Urinary bladder (tissue), 4 donors: ENCODE measurements around the gene DENND4B. TPM values are rescaled to one million over a fixed set of nuclear protein-coding genes. Genes with fewer than 3 reads are reported as not detected.

ENCODE experiments used
- DNase-seq: peaks from one replicate; pipeline ENCODE4 v3.0.0-alpha.2; 2015; ENCODE audit errors: extremely low spot score
- H3K27ac ChIP-seq: one replicate; pipeline ENCODE4 v1.5.1; 2013; ENCODE audit warnings: low read depth, mild to moderate bottlenecking, moderate library complexity
- H3K36me3 ChIP-seq: one replicate; pipeline ENCODE4 v1.6.1; 2013; ENCODE audit warnings: mild to moderate bottlenecking, moderate library complexity; ENCODE audit not compliant: insufficient read depth
- H3K4me1 ChIP-seq: one replicate; pipeline ENCODE4 v1.6.1; 2013; ENCODE audit warnings: mild to moderate bottlenecking, moderate library complexity; ENCODE audit not compliant: insufficient read depth
- H3K4me3 ChIP-seq: one replicate; pipeline ENCODE4 v1.5.1; 2013; ENCODE audit warnings: low read depth, low read length
- WGBS: extraction: QIAGEN DNeasy Blood & Tissue Kit; methylation state at CpG from one replicate; pipeline ENCODE4 v1.1.7; 2013; 5-methylcytosine and 5-hydroxymethylcytosine counted together
- polyA plus RNA-seq: library from polyadenylated mRNA; stranded (reverse); fragments of 200-250 nt; gene quantifications from one replicate; pipeline ENCODE4 v1.2.3, GENCODE V29; 2013
- total RNA-seq: library from RNA; depleted of rRNA; stranded (reverse); fragments of >200 nt; gene quantifications from one replicate; pipeline ENCODE4 v1.2.3, GENCODE V29; 2014
- donor health status: healthy with polysubstance abuse.
- donor health status: healthy.

DENND4B gene
- total and polyA plus RNA-seq, 2 donors: 18.3 to 25.1 TPM

- Histone ChIP-seq H3K4me1 (no peaks in the 10 kb centered on the region), H3K36me3 (peaks cover 5% of the 10 kb centered on the region), H3K27ac (peak overlapping the region; percentile 93), H3K4me3 (peak overlapping the region; percentile 94)
- DNase-seq: no peak
- under 1% methylated on average over 95 of the region's 95 CpGs for WGBS
These were observed 510 bp downstream of the DENND4B start for GRCh38 chr1:153945795-153946621.

GRCh38 chr1:153945131-153945794 lies 1.3 kb downstream of the DENND4B start:
- 29% methylated on average over 12 of the region's 12 CpGs for WGBS
- peaks cover 5% of the 10 kb centered on the region for H3K36me3 ChIP-seq
- no peak for DNase-seq

GRCh38 chr1:153944827-153945117 lies 1.7 kb downstream of the DENND4B start:
- peak overlapping the region; percentile 94 for H3K4me3 ChIP-seq
- 67% methylated on average over 3 of the region's 3 CpGs for WGBS
- no peak for DNase-seq
- peak overlapping the region; percentile 59 for H3K27ac ChIP-seq
- H3K36me3 ChIP-seq: peaks cover 5% of the 10 kb centered on the region
- no peaks in the 10 kb centered on the region for H3K4me1 ChIP-seq

More at GRCh38 chr1:153945131-153945794, 1.3 kb downstream of the DENND4B start:
- peak overlapping the region; percentile 94 for H3K4me3 ChIP-seq
- H3K27ac ChIP-seq: peak overlapping the region; percentile 93
- no peaks in the 10 kb centered on the region for H3K4me1 ChIP-seq

DNA sequence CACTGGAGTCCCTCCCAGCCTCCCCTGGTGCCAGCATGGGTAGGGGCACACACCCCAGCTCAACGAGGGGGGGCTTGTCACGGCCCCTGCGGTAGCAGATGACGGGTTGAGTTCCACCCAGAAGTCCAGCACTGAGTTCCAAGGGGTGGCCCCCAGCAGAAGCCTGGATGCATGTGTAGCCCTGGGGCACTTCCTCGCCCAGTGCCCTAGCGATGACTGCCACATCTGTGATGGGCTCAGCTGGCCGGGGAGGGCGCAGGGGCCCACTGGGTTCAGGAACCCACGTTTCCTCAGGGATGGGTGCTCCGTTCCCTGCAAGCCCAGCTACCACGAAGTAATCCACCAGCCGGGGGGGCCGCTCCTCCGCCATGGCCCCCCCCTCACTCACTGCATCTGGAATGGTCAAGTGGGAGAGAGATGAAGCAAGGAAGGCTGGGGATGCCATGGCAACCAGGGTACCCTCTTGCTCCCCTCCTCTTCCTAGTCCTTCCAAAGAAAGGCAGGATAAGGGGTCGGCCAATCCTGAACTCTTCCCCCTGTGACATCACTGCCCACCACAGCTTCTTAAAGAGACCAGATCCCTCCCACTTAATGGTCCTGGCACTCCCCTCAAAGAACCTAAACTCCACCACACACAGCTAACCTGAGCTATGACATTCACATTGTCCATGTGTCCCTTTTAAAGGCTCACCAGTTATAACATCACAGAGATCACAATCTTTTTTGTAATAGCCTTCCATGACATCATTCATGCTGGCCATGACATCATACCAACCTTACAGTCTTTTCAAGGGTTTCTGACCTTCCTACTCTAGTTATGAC lies 2.3 kb downstream of the DENND4B start:
- 83% methylated on average over 15 of the region's 15 CpGs for WGBS
- DNase-seq: no peak
- no peaks in the 10 kb centered on the region for H3K4me1 ChIP-seq
- no peak overlapping the region for H3K4me3 ChIP-seq
- no peak overlapping the region for H3K27ac ChIP-seq
- peaks cover 4% of the 10 kb centered on the region for H3K36me3 ChIP-seq

- no peak for DNase-seq
These were observed 3.6 kb downstream of the DENND4B start for GRCh38 chr1:153942766-153943549.

DNA sequence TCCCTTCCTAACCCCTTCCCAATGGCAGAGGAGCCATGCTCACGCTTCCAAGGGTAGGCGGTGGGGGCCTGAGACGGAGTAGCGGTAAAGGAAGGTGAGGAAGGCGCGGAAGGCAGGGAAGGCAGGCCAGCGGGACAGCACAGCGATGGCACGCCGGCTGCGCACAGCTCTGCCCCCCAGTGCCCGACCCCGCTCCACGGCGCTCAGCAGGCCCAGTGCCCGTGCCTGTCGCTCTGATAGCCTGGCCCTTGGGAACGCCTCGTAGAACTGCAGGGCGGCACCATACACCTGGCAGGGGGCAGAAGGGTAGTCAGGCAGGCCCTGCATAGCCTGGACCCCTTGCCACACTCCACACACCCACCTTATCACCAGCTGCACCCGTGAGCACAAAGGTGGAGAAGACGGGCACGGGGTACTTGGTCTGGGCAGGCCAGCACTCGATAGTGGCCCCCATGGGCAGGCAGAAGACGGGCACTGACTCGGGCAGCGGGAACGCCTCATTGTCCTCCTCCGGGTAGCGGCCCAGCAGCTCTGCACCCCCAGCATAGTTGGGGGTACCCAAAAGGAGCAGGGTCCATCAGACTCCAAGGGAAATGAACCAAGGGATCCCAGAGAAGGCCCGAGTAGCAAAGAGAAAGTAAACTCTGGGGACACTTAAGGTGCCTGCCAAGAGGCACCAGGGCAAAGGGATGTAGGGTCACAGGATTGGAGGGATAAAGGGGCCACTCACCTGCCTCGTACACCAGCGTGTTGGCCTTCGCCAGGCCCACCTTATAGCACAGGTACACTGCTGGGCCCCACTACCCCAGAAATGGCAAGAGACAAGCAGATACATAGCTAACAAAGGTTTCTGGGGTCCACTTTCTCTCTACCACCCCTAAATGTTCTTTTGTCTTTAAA lies 4.4 kb downstream of the DENND4B start:
- 93% methylated on average over 34 of the region's 34 CpGs for WGBS
- no peaks in the 10 kb centered on the region for H3K36me3 ChIP-seq
- H3K4me3 ChIP-seq: no peak overlapping the region
- H3K4me1 ChIP-seq: no peaks in the 10 kb centered on the region
- H3K27ac ChIP-seq: no peak overlapping the region
- no peak for DNase-seq

More at GRCh38 chr1:153942766-153943549, 3.6 kb downstream of the DENND4B start:
- H3K27ac ChIP-seq: no peak overlapping the region
- WGBS: 89% methylated on average over 11 of the region's 11 CpGs
- H3K36me3 ChIP-seq: no peaks in the 10 kb centered on the region
- no peak overlapping the region for H3K4me3 ChIP-seq
- no peaks in the 10 kb centered on the region for H3K4me1 ChIP-seq

DNA sequence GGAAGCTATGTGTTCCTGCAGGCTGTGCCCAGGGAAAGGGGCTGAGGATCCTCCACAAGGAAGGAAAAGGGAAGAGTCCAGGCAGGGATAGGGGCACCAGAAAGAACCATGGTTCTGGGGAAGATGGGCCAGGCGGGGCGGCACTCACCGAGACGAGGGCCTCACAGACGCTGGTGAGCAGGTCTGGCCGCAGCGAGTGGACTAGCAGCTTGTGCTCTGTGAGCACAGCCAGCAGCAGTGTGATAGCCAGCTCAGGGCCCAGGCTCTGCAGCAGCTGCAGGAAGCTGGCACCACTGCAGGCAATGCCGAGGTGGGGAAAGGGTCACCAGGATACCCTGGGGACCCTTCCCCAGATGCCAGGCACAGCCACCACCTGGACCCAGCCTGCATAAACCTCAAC lies 5.8 kb downstream of the DENND4B start:
- Histone ChIP-seq H3K4me3 (no peak overlapping the region), H3K27ac (no peak overlapping the region), H3K4me1 (no peaks in the 10 kb centered on the region), H3K36me3 (no peaks in the 10 kb centered on the region)
- DNase-seq: no peak
- 94% methylated on average over 8 of the region's 8 CpGs for WGBS

GRCh38 chr1:153939476-153939875 lies 7.0 kb downstream of the DENND4B start:
- Histone ChIP-seq H3K4me1 (no peaks in the 10 kb centered on the region), H3K36me3 (no peaks in the 10 kb centered on the region), H3K27ac (no peak overlapping the region), H3K4me3 (no peak overlapping the region)
- WGBS: 84% methylated on average over 12 of the region's 12 CpGs
- no peak for DNase-seq

- DNase-seq: no peak
- 81% methylated on average over 3 of the region's 3 CpGs for WGBS
- no peaks in the 10 kb centered on the region for H3K4me1 ChIP-seq
- no peaks in the 10 kb centered on the region for H3K36me3 ChIP-seq
- H3K4me3 ChIP-seq: no peak overlapping the region
- no peak overlapping the region for H3K27ac ChIP-seq
These were observed 7.5 kb downstream of the DENND4B start for GRCh38 chr1:153938996-153939395.

DNA sequence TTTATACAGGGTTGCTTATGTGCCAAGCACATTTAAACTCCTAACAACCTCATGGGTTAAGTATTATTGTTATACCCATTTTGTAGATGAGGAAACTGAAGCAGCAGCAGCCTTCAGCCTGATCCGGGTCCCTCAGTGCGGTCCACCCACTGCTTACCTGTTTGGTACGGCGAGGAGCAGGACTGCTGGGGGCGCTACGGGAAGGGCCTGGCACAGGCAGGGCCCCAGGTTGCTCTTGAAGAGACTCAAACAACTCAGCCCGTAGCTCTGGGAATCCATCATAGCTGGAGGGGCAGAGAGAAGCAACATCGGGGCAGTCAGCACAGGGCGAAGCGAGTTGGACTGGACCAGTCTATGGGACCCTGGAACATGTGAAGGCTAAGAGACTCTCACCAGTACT lies 9.2 kb downstream of the DENND4B start:
- Histone ChIP-seq H3K36me3 (peaks cover 2% of the 10 kb centered on the region), H3K4me3 (no peak overlapping the region), H3K27ac (no peak overlapping the region), H3K4me1 (no peaks in the 10 kb centered on the region)
- no peak for DNase-seq
- WGBS: 96% methylated on average over 10 of the region's 10 CpGs

DNA sequence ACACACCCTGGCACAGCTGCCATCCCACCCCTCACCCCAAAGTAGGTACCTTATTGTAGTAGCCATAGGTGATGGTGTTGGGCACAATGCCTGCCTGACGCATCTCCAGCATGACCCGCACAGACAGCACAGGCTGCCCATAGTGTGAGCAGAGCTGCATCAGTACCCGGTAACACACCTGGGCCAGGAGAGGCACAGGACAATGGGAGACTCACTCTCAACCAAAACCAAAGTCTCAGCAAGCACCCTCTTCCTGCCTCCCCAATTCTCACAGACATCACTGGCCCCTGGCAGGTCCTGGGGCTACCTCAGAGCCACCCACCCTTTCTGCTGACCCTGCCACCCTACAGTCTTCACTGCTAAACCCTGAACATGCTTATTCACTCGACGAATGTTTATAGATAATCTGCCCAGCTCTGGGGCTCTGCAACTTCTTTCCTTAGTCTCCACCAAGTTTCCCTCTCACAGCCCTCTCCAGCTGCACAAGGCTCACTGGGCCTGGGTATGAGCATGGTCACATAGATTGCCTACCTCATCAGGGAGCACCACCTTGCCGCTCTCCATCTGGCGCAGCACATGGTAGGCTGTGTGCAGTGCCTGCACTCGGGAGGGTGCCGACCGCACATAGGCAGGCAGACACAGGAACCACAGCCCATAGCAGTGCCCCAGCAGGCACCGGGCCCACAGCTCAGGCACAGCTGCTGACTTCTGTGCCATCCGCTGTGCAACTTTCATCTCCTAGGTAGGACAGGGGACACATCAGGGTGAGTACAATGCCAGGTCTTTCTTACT lies 10.3 kb downstream of the DENND4B start:
- no peak overlapping the region for H3K4me3 ChIP-seq
- no peak for DNase-seq
- H3K36me3 ChIP-seq: peaks cover 2% of the 10 kb centered on the region
- no peak overlapping the region for H3K27ac ChIP-seq
- WGBS: 95% methylated on average over 12 of the region's 12 CpGs
- no peaks in the 10 kb centered on the region for H3K4me1 ChIP-seq

GRCh38 chr1:153934746-153935145 lies 11.8 kb downstream of the DENND4B start:
- H3K27ac ChIP-seq: no peak overlapping the region
- no peak for DNase-seq
- H3K4me3 ChIP-seq: no peak overlapping the region
- peaks cover 2% of the 10 kb centered on the region for H3K36me3 ChIP-seq
- no peaks in the 10 kb centered on the region for H3K4me1 ChIP-seq
- 96% methylated on average over 9 of the region's 9 CpGs for WGBS
